H9 (cell line): Measurements from ENCODE around the gene PHF20. TPM values are rescaled to one million over a fixed set of nuclear protein-coding genes. Genes with fewer than 3 reads are reported as not detected.

Source experiments
- DNase-seq: peaks from one replicate; pipeline ENCODE4 v3.0.0-alpha.2; 2017
- H2AFZ ChIP-seq: one replicate; pipeline ENCODE4 v1.6.1; 2013; ENCODE audit warnings: mild to moderate bottlenecking, low read length, control low read depth, moderate library complexity
- H2AK5ac ChIP-seq: 2 replicates; pipeline ENCODE4 v1.6.1; 2013; ENCODE audit warnings: low read length, control low read depth, mixed read lengths; ENCODE audit not compliant: insufficient read length
- H2BK120ac ChIP-seq: one replicate; pipeline ENCODE4 v1.6.1; 2013; ENCODE audit warnings: low read depth, mild to moderate bottlenecking, low read length, control low read depth, inconsistent platforms; ENCODE audit not compliant: poor library complexity, severe bottlenecking
- H2BK12ac ChIP-seq: 2 replicates; pipeline ENCODE4 v1.6.1; 2013; ENCODE audit warnings: low read length, control low read depth, mixed read lengths, low read depth; ENCODE audit not compliant: insufficient read length
- H2BK15ac ChIP-seq: 2 replicates; pipeline ENCODE4 v1.6.1; 2013; ENCODE audit warnings: low read depth, low read length, control low read depth
- H2BK20ac ChIP-seq: one replicate; pipeline ENCODE4 v1.6.1; 2013; ENCODE audit warnings: low read depth, mild to moderate bottlenecking, low read length, control low read depth, inconsistent platforms; ENCODE audit not compliant: poor library complexity, severe bottlenecking
- H2BK5ac ChIP-seq: 2 replicates; pipeline ENCODE4 v1.6.1; 2013; ENCODE audit warnings: low read length, control low read depth, mixed read lengths; ENCODE audit not compliant: insufficient read length
- H3K14ac ChIP-seq: 2 replicates; pipeline ENCODE4 v1.6.1; 2013; ENCODE audit warnings: low read length, control low read depth; ENCODE audit not compliant: insufficient read depth
- H3K18ac ChIP-seq: 2 replicates; pipeline ENCODE4 v1.6.1; 2013; ENCODE audit warnings: low read depth, mild to moderate bottlenecking, mixed read lengths, low read length, control low read depth; ENCODE audit not compliant: insufficient read length
- H3K23ac ChIP-seq: 2 replicates; pipeline ENCODE4 v1.6.1; 2013; ENCODE audit warnings: low read length, control low read depth, mixed read lengths, low read depth; ENCODE audit not compliant: insufficient read length
- H3K23me2 ChIP-seq: 2 replicates; pipeline ENCODE4 v1.6.1; 2013; ENCODE audit warnings: low read depth, mild to moderate bottlenecking, mixed read lengths, low read length, control low read depth; ENCODE audit not compliant: insufficient read length, poor library complexity, severe bottlenecking
- H3K27ac ChIP-seq: 2 replicates; pipeline ENCODE4 v1.5.1; 2013; ENCODE audit warnings: low read length, control low read depth, mixed read lengths, low read depth; ENCODE audit not compliant: insufficient read length
- H3K27me3 ChIP-seq: 2 replicates; pipeline ENCODE4 v1.6.1; 2013; ENCODE audit warnings: low read length, control low read depth, inconsistent platforms; ENCODE audit not compliant: insufficient read depth
- H3K4ac ChIP-seq: 2 replicates; pipeline ENCODE4 v1.6.1; 2013; ENCODE audit warnings: low read depth, mild to moderate bottlenecking, control low read depth, inconsistent platforms, low read length, moderate library complexity
- H3K4me1 ChIP-seq: 2 replicates; pipeline ENCODE4 v1.6.1; 2013; ENCODE audit warnings: low read length, control low read depth, inconsistent platforms; ENCODE audit not compliant: insufficient read depth
- H3K4me2 ChIP-seq: 2 replicates; pipeline ENCODE4 v1.6.1; 2013; ENCODE audit warnings: low read length, control low read depth, mixed read lengths; ENCODE audit not compliant: insufficient read length, insufficient read depth
- H3K56ac ChIP-seq: 2 replicates; pipeline ENCODE4 v1.6.1; 2013; ENCODE audit warnings: low read depth, mild to moderate bottlenecking, mixed read lengths, low read length, control low read depth; ENCODE audit not compliant: insufficient read length
- H3K79me1 ChIP-seq: 2 replicates; pipeline ENCODE4 v1.6.1; 2013; ENCODE audit warnings: low read depth, mild to moderate bottlenecking, moderate library complexity, low read length, control low read depth, inconsistent platforms; ENCODE audit not compliant: insufficient read depth, poor library complexity, severe bottlenecking
- H3K79me2 ChIP-seq: 2 replicates; pipeline ENCODE4 v1.6.1; 2013; ENCODE audit warnings: low read length, control low read depth, inconsistent platforms; ENCODE audit not compliant: insufficient read depth
- H3K9ac ChIP-seq: 2 replicates; pipeline ENCODE4 v1.6.1; 2013; ENCODE audit warnings: low read length, control low read depth, mixed read lengths; ENCODE audit not compliant: insufficient read length; ENCODE audit errors: extremely low read depth
- H3K9me3 ChIP-seq: one replicate; pipeline ENCODE4 v1.6.1; 2013; ENCODE audit warnings: low read depth, low read length, inconsistent platforms; ENCODE audit not compliant: control insufficient read depth
- H3T11ph ChIP-seq: one replicate; pipeline ENCODE4 v1.6.1; 2013; ENCODE audit warnings: mild to moderate bottlenecking, low read length, control low read depth, inconsistent platforms
- H4K20me1 ChIP-seq: one replicate; pipeline ENCODE4 v1.6.1; 2013; ENCODE audit not compliant: control insufficient read depth, insufficient read length, insufficient read depth
- H4K5ac ChIP-seq: 2 replicates; pipeline ENCODE4 v1.6.1; 2013; ENCODE audit warnings: low read depth, mild to moderate bottlenecking, mixed read lengths, low read length, control low read depth; ENCODE audit not compliant: insufficient read length
- H4K8ac ChIP-seq: replicated peaks from 2 replicates; pipeline ENCODE4 v1.6.1; 2013; ENCODE audit warnings: low read length, control low read depth, mixed read lengths, low read depth; ENCODE audit not compliant: insufficient read length
- H4K91ac ChIP-seq: 2 replicates; pipeline ENCODE4 v1.6.1; 2013; ENCODE audit warnings: low read depth, mild to moderate bottlenecking, moderate library complexity, mixed read lengths, low read length, control low read depth; ENCODE audit not compliant: insufficient read length
- H3K27ac Mint-ChIP-seq, 3 experiments: 2 replicates in 2 of 3; 3 replicates in 1 of 3; pipeline ENCODE4 v1.8.0; 2020 to 2021; ENCODE audit warnings: mixed read lengths in 3 of 3, mild to moderate bottlenecking in 1 of 3, moderate library complexity in 1 of 3
- H3K27me3 Mint-ChIP-seq: 2 replicates; pipeline ENCODE4 v1.8.0; 2021; ENCODE audit warnings: low read depth, mild to moderate bottlenecking, moderate library complexity, mixed read lengths
- H3K36me3 Mint-ChIP-seq, 3 experiments: 2 replicates in 2 of 3; 3 replicates in 1 of 3; pipeline ENCODE4 v1.8.0; 2020 to 2021; ENCODE audit warnings: low read depth in 3 of 3, mixed read lengths in 3 of 3; ENCODE audit not compliant: insufficient read depth in 1 of 3
- H3K4me1 Mint-ChIP-seq, 2 experiments: 2 replicates each; pipeline ENCODE4 v1.8.0; 2020; ENCODE audit warnings: mixed read lengths in 2 of 2
- H3K4me3 Mint-ChIP-seq, 2 experiments: 2 replicates in 1 of 2; 3 replicates in 1 of 2; pipeline ENCODE4 v1.8.0; 2020 to 2021; ENCODE audit warnings: mild to moderate bottlenecking in 2 of 2, mixed read lengths in 2 of 2, moderate library complexity in 1 of 2
- H3K9me3 Mint-ChIP-seq, 2 experiments: 2 replicates in 1 of 2; 3 replicates in 1 of 2; pipeline ENCODE4 v1.8.0; 2020; ENCODE audit warnings: mild to moderate bottlenecking in 2 of 2, mixed read lengths in 2 of 2, moderate library complexity in 1 of 2
- WGBS: extraction: QIAGEN DNeasy Blood & Tissue Kit; methylation state at CpG from one replicate; pipeline ENCODE4 v1.1.7; 2013; ENCODE audit warnings: missing lambda C conversion rate, low lambda C conversion rate, mixed read lengths; ENCODE audit not compliant: insufficient read length; ENCODE audit errors: extremely low coverage; 5-methylcytosine and 5-hydroxymethylcytosine counted together
- total RNA-seq: library from RNA; stranded (reverse); gene quantifications from 2 replicates; pipeline ENCODE4 v1.2.1, GENCODE V29; 2021
- TF ChIP-seq, protein P1 (sequence below): fragments of 200-600 bp; sonication (generic); conservative IDR thresholded peaks from 3 replicates; pipeline ENCODE4 v1.8.0; 2021; ENCODE audit warnings: antibody characterized with exemption, mild to moderate bottlenecking

Gene PHF20
- total RNA-seq, 1 experiment from 2014 or later = 50.3 TPM

DNA sequence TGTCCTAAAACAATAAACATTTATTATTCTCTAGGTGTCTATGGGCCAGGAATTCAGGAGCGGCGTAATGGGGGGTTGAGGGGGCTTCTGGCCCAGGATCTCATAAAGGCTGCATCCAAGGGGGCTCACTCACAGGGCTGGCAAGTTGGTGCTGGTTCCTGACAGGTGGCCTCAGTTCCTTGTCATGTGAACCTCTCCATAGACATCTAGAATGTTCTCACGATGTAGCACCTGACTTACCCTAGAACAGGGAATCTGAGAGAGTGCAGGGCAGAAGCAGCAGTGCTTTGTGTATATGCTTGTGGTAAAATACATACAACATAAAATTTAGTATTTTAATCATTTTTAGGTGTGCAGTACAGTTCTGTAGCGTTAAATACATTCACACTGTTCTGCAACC is 57.1 kb downstream of the PHF20 start:
- Histone ChIP-seq H3K4ac (no peak overlapping the region), H2BK5ac (no peak overlapping the region), H4K5ac (no peak overlapping the region), H3K9me3 (no peaks in the 10 kb centered on the region), H4K8ac (no peak overlapping the region), H4K91ac (no peak overlapping the region), H2AK5ac (no peak overlapping the region), H3T11ph (no peak overlapping the region), H3K4me1 (no peaks in the 10 kb centered on the region), H3K27me3 (no peaks in the 10 kb centered on the region), H3K79me1 (peaks cover 3% of the 10 kb centered on the region), H2BK120ac (no peak overlapping the region), H3K18ac (no peak overlapping the region), H3K4me2 (no peak overlapping the region), H2BK12ac (no peak overlapping the region), H2AFZ (no peak overlapping the region), H3K23me2 (no peaks in the 10 kb centered on the region), H3K23ac (no peak overlapping the region), H2BK15ac (no peak overlapping the region), H4K20me1 (no peaks in the 10 kb centered on the region), H3K56ac (no peak overlapping the region), H3K79me2 (peaks cover 5% of the 10 kb centered on the region; the same call in 1 of the 2 replicates), H2BK20ac (no peak overlapping the region), H3K9ac (no peak overlapping the region), H3K27ac (no peak overlapping the region), H3K14ac (no peak overlapping the region)
- Mint-ChIP-seq H3K9me3 (no peaks in the 10 kb centered on the region), H3K4me1 (no peaks in the 10 kb centered on the region), H3K4me3 (no peak overlapping the region), H3K27me3 (no peaks in the 10 kb centered on the region), H3K36me3 (peaks cover 16 to 24% (median 16%) of the 10 kb centered on the region in 3 experiments), H3K27ac (no peak overlapping the region)
- TF ChIP-seq, protein P1, sequence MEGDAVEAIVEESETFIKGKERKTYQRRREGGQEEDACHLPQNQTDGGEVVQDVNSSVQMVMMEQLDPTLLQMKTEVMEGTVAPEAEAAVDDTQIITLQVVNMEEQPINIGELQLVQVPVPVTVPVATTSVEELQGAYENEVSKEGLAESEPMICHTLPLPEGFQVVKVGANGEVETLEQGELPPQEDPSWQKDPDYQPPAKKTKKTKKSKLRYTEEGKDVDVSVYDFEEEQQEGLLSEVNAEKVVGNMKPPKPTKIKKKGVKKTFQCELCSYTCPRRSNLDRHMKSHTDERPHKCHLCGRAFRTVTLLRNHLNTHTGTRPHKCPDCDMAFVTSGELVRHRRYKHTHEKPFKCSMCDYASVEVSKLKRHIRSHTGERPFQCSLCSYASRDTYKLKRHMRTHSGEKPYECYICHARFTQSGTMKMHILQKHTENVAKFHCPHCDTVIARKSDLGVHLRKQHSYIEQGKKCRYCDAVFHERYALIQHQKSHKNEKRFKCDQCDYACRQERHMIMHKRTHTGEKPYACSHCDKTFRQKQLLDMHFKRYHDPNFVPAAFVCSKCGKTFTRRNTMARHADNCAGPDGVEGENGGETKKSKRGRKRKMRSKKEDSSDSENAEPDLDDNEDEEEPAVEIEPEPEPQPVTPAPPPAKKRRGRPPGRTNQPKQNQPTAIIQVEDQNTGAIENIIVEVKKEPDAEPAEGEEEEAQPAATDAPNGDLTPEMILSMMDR = no peak
- WGBS = no CpG with 5 or more reads among the region's 4 CpGs
- no peak for DNase-seq
